ENCODE results near the gene KIAA1958.
A peak's percentile ranks its signal among the peaks of the same experiment; 100 is the strongest.
"Not testable (repeated sequence)": the region's sequence is repeated elsewhere in the genome, so short reads cannot be mapped to it uniquely, and the experiment has no call there.

Gene KIAA1958

DNA sequence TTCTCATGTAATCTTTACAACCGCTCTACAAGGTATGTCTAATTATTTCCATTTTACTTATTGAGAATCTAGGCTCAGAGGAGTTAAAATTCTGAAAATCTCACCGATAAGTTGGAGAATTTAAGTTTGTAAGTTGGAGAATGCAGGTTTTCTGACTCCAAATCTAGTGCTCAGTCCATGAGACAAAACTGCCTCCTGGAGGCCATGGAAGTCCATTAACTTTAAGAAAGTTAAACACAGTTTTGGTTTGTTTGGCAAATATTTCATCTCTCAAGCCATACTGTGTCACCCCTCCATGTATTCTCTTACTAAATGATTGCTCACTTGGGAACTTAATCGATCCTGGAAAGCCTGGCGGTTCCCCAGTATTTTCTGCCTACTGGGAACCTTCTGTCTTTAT is 178.7 kb downstream of the KIAA1958 start:
- no peak overlapping the region for H3K9ac ChIP-seq (ENCODE audit: low read depth, low read length, poor library complexity, severe bottlenecking)
- no peaks in the 10 kb centered on the region for H3K79me2 ChIP-seq (ENCODE audit: insufficient read depth, low read length)
- no peaks in the 10 kb centered on the region for H3K9me2 ChIP-seq (replicated peaks; ENCODE audit: low read depth, low read length)
- TF ChIP-seq, protein P1, sequence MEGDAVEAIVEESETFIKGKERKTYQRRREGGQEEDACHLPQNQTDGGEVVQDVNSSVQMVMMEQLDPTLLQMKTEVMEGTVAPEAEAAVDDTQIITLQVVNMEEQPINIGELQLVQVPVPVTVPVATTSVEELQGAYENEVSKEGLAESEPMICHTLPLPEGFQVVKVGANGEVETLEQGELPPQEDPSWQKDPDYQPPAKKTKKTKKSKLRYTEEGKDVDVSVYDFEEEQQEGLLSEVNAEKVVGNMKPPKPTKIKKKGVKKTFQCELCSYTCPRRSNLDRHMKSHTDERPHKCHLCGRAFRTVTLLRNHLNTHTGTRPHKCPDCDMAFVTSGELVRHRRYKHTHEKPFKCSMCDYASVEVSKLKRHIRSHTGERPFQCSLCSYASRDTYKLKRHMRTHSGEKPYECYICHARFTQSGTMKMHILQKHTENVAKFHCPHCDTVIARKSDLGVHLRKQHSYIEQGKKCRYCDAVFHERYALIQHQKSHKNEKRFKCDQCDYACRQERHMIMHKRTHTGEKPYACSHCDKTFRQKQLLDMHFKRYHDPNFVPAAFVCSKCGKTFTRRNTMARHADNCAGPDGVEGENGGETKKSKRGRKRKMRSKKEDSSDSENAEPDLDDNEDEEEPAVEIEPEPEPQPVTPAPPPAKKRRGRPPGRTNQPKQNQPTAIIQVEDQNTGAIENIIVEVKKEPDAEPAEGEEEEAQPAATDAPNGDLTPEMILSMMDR (conservative IDR thresholded peaks at IDR 0.05; ENCODE audit: low read length): peak; percentile 51
- TF ChIP-seq EZH2phosphoT487 (IDR thresholded peaks at IDR 0.05; ENCODE audit: borderline replicate concordance): no peak
- no peak overlapping the region for H3K4me3 ChIP-seq (ENCODE audit: low read length, poor library complexity, severe bottlenecking)
- H3K36me3 ChIP-seq (ENCODE audit: insufficient read depth, low read length): peaks cover 11% of the 10 kb centered on the region; the same call in 1 of the 2 replicates
- no peaks in the 10 kb centered on the region for H3K4me1 ChIP-seq (ENCODE audit: insufficient read depth, low read length, poor library complexity, severe bottlenecking)
- no peak overlapping the region for H2AFZ ChIP-seq (ENCODE audit: low read length)
- no peaks in the 10 kb centered on the region for H4K20me1 ChIP-seq (ENCODE audit: insufficient read depth, low read length, poor library complexity, severe bottlenecking)
- H3K4me2 ChIP-seq (ENCODE audit: low read depth, low read length, poor library complexity, severe bottlenecking): no peak overlapping the region
- H3K27me3 ChIP-seq (ENCODE audit: insufficient read depth, low read length, poor library complexity, severe bottlenecking): no peaks in the 10 kb centered on the region
- no peaks in the 10 kb centered on the region for H3K9me3 ChIP-seq (ENCODE audit: insufficient read depth, low read depth, low read length)
- no peaks in the 10 kb centered on the region for H3F3A ChIP-seq (ENCODE audit: low read depth)

DNA sequence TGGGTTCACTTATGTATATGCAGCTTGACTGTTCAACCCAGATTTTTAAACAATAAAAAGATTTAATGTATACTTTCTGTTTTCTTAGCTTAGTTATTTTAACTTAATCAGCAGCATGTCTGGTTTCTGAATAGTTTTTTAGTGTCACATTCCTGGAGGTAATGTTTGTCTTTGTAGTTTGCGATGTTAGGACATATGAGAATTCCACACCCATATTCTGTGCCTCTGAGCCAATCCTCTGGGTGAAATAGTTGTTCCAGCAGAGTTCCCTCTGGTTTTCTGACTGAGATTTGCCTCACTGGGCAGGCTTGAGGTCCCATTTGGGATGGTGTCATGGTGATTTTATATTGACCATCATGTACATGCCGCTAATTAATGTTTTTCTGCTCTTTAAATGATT is 182.7 kb downstream of the KIAA1958 start:
- Histone ChIP-seq H3F3A (ENCODE audit: low read depth) (no peaks in the 10 kb centered on the region), H3K9me3 (ENCODE audit: insufficient read depth, low read depth, low read length) (no peaks in the 10 kb centered on the region), H3K27me3 (ENCODE audit: insufficient read depth, low read length, poor library complexity, severe bottlenecking) (no peaks in the 10 kb centered on the region), H3K9me2 (replicated peaks; ENCODE audit: low read depth, low read length) (no peaks in the 10 kb centered on the region), H3K4me3 (ENCODE audit: low read length, poor library complexity, severe bottlenecking) (no peak overlapping the region), H2AFZ (ENCODE audit: low read length) (no peak overlapping the region), H4K20me1 (ENCODE audit: insufficient read depth, low read length, poor library complexity, severe bottlenecking) (no peaks in the 10 kb centered on the region), H3K79me2 (ENCODE audit: insufficient read depth, low read length) (no peaks in the 10 kb centered on the region), H3K36me3 (ENCODE audit: insufficient read depth, low read length) (no peaks in the 10 kb centered on the region), H3K4me2 (ENCODE audit: low read depth, low read length, poor library complexity, severe bottlenecking) (no peak overlapping the region), H3K9ac (ENCODE audit: low read depth, low read length, poor library complexity, severe bottlenecking) (no peak overlapping the region), H3K4me1 (ENCODE audit: insufficient read depth, low read length, poor library complexity, severe bottlenecking) (no peaks in the 10 kb centered on the region)
- TF ChIP-seq, protein P1 (conservative IDR thresholded peaks at IDR 0.05; ENCODE audit: low read length): no peak
- no peak for TF ChIP-seq EZH2phosphoT487 (IDR thresholded peaks at IDR 0.05; ENCODE audit: borderline replicate concordance)

DNA sequence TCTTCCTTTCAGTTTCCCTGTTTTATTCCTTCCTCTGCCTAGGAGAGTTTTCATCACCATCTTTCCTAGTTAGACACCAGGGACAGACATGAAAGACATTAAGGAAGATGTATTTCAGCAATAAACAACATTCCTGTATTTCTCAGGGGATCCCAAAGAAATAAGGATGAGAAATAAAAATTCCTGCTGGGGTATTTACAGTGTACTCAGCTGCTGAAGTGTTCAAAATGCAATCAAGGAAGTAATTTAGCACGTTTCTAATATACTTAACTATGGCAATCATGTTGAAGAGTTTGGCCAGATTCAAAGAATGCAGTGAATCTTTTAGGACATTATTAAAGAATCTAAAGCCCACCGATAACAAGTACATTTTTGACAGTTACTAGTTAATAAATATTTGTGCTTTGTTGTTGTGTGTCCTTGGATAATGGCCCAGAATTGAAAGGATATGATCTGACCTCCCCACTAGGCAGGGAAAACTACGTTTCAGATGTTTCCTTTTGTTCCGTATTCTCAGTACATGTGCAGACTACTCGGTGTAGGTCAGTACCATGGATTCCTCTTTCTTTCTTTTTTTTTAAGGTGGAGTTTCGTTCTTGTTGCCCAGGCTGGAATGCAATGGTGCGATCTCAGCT is 184.5 kb downstream of the KIAA1958 start:
- TF ChIP-seq, protein P1 (conservative IDR thresholded peaks at IDR 0.05; ENCODE audit: low read length): no peak
- Histone ChIP-seq H3K9ac (ENCODE audit: low read depth, low read length, poor library complexity, severe bottlenecking) (no peak overlapping the region), H3F3A (ENCODE audit: low read depth) (no peaks in the 10 kb centered on the region), H3K4me3 (ENCODE audit: low read length, poor library complexity, severe bottlenecking) (no peak overlapping the region), H3K4me2 (ENCODE audit: low read depth, low read length, poor library complexity, severe bottlenecking) (no peak overlapping the region), H3K27me3 (ENCODE audit: insufficient read depth, low read length, poor library complexity, severe bottlenecking) (no peaks in the 10 kb centered on the region), H4K20me1 (ENCODE audit: insufficient read depth, low read length, poor library complexity, severe bottlenecking) (no peaks in the 10 kb centered on the region), H3K79me2 (ENCODE audit: insufficient read depth, low read length) (no peaks in the 10 kb centered on the region), H3K4me1 (ENCODE audit: insufficient read depth, low read length, poor library complexity, severe bottlenecking) (no peaks in the 10 kb centered on the region), H3K9me2 (replicated peaks; ENCODE audit: low read depth, low read length) (no peaks in the 10 kb centered on the region), H3K36me3 (ENCODE audit: insufficient read depth, low read length) (no peaks in the 10 kb centered on the region), H2AFZ (ENCODE audit: low read length) (no peak overlapping the region), H3K9me3 (ENCODE audit: insufficient read depth, low read depth, low read length) (no peaks in the 10 kb centered on the region)

DNA sequence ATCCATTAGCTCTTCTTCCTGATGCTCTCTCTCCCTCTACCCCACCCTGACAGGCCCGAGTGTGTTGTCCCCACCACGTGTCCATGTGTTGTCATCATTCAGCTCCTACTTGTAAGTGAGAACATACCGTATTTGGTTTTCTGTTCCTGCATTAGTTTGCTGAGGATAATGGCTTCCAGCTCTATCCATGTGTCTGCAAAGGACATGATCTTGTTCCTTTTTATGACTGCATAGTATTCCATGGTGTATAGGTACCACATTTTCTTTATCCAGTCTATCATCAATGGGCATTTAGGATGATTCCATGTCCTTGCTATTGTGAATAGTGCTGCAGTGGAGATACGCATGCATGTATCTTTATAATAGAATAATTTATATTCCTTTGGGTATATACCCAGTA is 186.6 kb downstream of the KIAA1958 start:
- H3K4me1 ChIP-seq (ENCODE audit: insufficient read depth, low read length, poor library complexity, severe bottlenecking); H2AFZ ChIP-seq (ENCODE audit: low read length); H4K20me1 ChIP-seq (ENCODE audit: insufficient read depth, low read length, poor library complexity, severe bottlenecking); H3K4me2 ChIP-seq (ENCODE audit: low read depth, low read length, poor library complexity, severe bottlenecking); H3K9ac ChIP-seq (ENCODE audit: low read depth, low read length, poor library complexity, severe bottlenecking); H3K4me3 ChIP-seq (ENCODE audit: low read length, poor library complexity, severe bottlenecking); H3K27me3 ChIP-seq (ENCODE audit: insufficient read depth, low read length, poor library complexity, severe bottlenecking); H3K9me3 ChIP-seq (ENCODE audit: insufficient read depth, low read depth, low read length); H3K9me2 ChIP-seq (replicated peaks; ENCODE audit: low read depth, low read length); H3K36me3 ChIP-seq (ENCODE audit: insufficient read depth, low read length); H3F3A ChIP-seq (ENCODE audit: low read depth); H3K79me2 ChIP-seq (ENCODE audit: insufficient read depth, low read length): not testable (repeated sequence)
